Measurements from ENCODE around the gene C10orf71. TPM values are rescaled to one million over a fixed set of nuclear protein-coding genes. Genes with fewer than 3 reads are reported as not detected.

Gene C10orf71
- total RNA-seq, 1 experiment from 2014 or later = 6.6 TPM

- Histone ChIP-seq H3K27me3 (no peaks in the 10 kb centered on the region), H3K4me1 (no peaks in the 10 kb centered on the region), H3K27ac (no peak overlapping the region), H3K9me3 (replicated peaks) (no peaks in the 10 kb centered on the region), H3K4me3 (no peak overlapping the region), H3K36me3 (0 out of 2 replicates have a peak, but pooled peaks cover 3% of the 10 kb centered on the region)
- DNase-seq = no peak
These were observed 12.1 kb downstream of the C10orf71 start for GRCh38 chr10:49310901-49311554.

- no peak overlapping the region for H3K27ac ChIP-seq
- no peaks in the 10 kb centered on the region for H3K9me3 ChIP-seq (replicated peaks)
- 0 out of 2 replicates have a peak, but pooled peaks cover 3% of the 10 kb centered on the region for H3K36me3 ChIP-seq
- H3K4me3 ChIP-seq = no peak overlapping the region
- H3K27me3 ChIP-seq = no peaks in the 10 kb centered on the region
- DNase-seq = no peak
- H3K4me1 ChIP-seq = no peaks in the 10 kb centered on the region
These were observed 12.7 kb downstream of the C10orf71 start for GRCh38 chr10:49311555-49312236.

GRCh38 chr10:49312246-49312869 is 13.4 kb downstream of the C10orf71 start:
- Histone ChIP-seq H3K4me1 (no peaks in the 10 kb centered on the region), H3K27me3 (no peaks in the 10 kb centered on the region), H3K36me3 (0 out of 2 replicates have a peak, but pooled peaks cover 3% of the 10 kb centered on the region), H3K27ac (no peak overlapping the region), H3K4me3 (no peak overlapping the region), H3K9me3 (replicated peaks) (no peaks in the 10 kb centered on the region)
- DNase-seq = no peak

- no peak overlapping the region for H3K4me3 ChIP-seq
- peaks cover 3% of the 10 kb centered on the region; the same call in 1 of the 2 replicates for H3K36me3 ChIP-seq
- no peaks in the 10 kb centered on the region for H3K9me3 ChIP-seq (replicated peaks)
- H3K27me3 ChIP-seq = no peaks in the 10 kb centered on the region
- peaks cover 4% of the 10 kb centered on the region; the same call in 1 of the 2 replicates for H3K4me1 ChIP-seq
- no peak for DNase-seq
- no peak overlapping the region for H3K27ac ChIP-seq
These were observed 14.6 kb downstream of the C10orf71 start for GRCh38 chr10:49313501-49314070.

- H3K4me1 ChIP-seq = peaks cover 7% of the 10 kb centered on the region
- no peaks in the 10 kb centered on the region for H3K27me3 ChIP-seq
- H3K36me3 ChIP-seq = peaks cover 3% of the 10 kb centered on the region; the same call in 1 of the 2 replicates
- no peak overlapping the region for H3K4me3 ChIP-seq
- H3K9me3 ChIP-seq (replicated peaks) = no peaks in the 10 kb centered on the region
- no peak for DNase-seq
- H3K27ac ChIP-seq = no peak overlapping the region
These were observed 15.8 kb downstream of the C10orf71 start for GRCh38 chr10:49314806-49315205.

- no peak for DNase-seq
- Histone ChIP-seq H3K9me3 (replicated peaks) (no peaks in the 10 kb centered on the region), H3K27ac (no peak overlapping the region), H3K4me3 (no peak overlapping the region), H3K36me3 (peaks cover 5% of the 10 kb centered on the region), H3K4me1 (peaks cover 34% of the 10 kb centered on the region), H3K27me3 (no peaks in the 10 kb centered on the region)
These were observed 19.1 kb downstream of the C10orf71 start for GRCh38 chr10:49318028-49318427.

- H3K27me3 ChIP-seq = no peaks in the 10 kb centered on the region
- DNase-seq = no peak
- peaks cover 13% of the 10 kb centered on the region for H3K36me3 ChIP-seq
- H3K4me1 ChIP-seq = peaks cover 34% of the 10 kb centered on the region
- H3K27ac ChIP-seq = no peak overlapping the region
- no peaks in the 10 kb centered on the region for H3K9me3 ChIP-seq (replicated peaks)
- H3K4me3 ChIP-seq = no peak overlapping the region
These were observed 19.8 kb downstream of the C10orf71 start for GRCh38 chr10:49318755-49319154.

GRCh38 chr10:49319206-49319605 is 20.2 kb downstream of the C10orf71 start:
- no peak overlapping the region for H3K27ac ChIP-seq
- peaks cover 17% of the 10 kb centered on the region for H3K36me3 ChIP-seq

GRCh38 chr10:49320191-49320590 is 21.2 kb downstream of the C10orf71 start:
- H3K27ac ChIP-seq = peak overlapping the region; percentile 95
- H3K9me3 ChIP-seq (replicated peaks) = no peaks in the 10 kb centered on the region
- peak in 1 of 2 experiments; percentile 37 for DNase-seq

More at GRCh38 chr10:49319206-49319605, 20.2 kb downstream of the C10orf71 start:
- Histone ChIP-seq H3K4me3 (no peak overlapping the region), H3K9me3 (replicated peaks) (no peaks in the 10 kb centered on the region), H3K27me3 (no peaks in the 10 kb centered on the region), H3K4me1 (peaks cover 34% of the 10 kb centered on the region)
- DNase-seq = no peak

GRCh38 chr10:49321021-49321420 is 22.1 kb downstream of the C10orf71 start:
- no peaks in the 10 kb centered on the region for H3K9me3 ChIP-seq (replicated peaks)
- H3K36me3 ChIP-seq = peaks cover 23% of the 10 kb centered on the region
- H3K4me1 ChIP-seq = peaks cover 34% of the 10 kb centered on the region
- peak; percentile 72 to 92 for DNase-seq
- peak overlapping the region; percentile 95 for H3K27ac ChIP-seq
- H3K27me3 ChIP-seq = no peaks in the 10 kb centered on the region
- H3K4me3 ChIP-seq = no peak overlapping the region

More at GRCh38 chr10:49320191-49320590, 21.2 kb downstream of the C10orf71 start:
- Histone ChIP-seq H3K4me3 (no peak overlapping the region), H3K36me3 (peaks cover 22% of the 10 kb centered on the region), H3K27me3 (no peaks in the 10 kb centered on the region), H3K4me1 (peaks cover 34% of the 10 kb centered on the region)

- Histone ChIP-seq H3K4me3 (no peak overlapping the region), H3K27ac (peak overlapping the region; percentile 95), H3K4me1 (peaks cover 34% of the 10 kb centered on the region), H3K36me3 (peaks cover 23% of the 10 kb centered on the region), H3K27me3 (no peaks in the 10 kb centered on the region), H3K9me3 (replicated peaks) (no peaks in the 10 kb centered on the region)
- no peak for DNase-seq
These were observed 23.6 kb downstream of the C10orf71 start for GRCh38 chr10:49322371-49323170.

- H3K4me1 ChIP-seq = peaks cover 33% of the 10 kb centered on the region
- no peaks in the 10 kb centered on the region for H3K9me3 ChIP-seq (replicated peaks)
- H3K36me3 ChIP-seq = peaks cover 23% of the 10 kb centered on the region
- no peak overlapping the region for H3K4me3 ChIP-seq
- H3K27ac ChIP-seq = no peak overlapping the region
- H3K27me3 ChIP-seq = no peaks in the 10 kb centered on the region
- no peak for DNase-seq
These were observed 24.4 kb downstream of the C10orf71 start for GRCh38 chr10:49323171-49323895.

- H3K4me1 ChIP-seq = peaks cover 28% of the 10 kb centered on the region
- no peaks in the 10 kb centered on the region for H3K27me3 ChIP-seq
- H3K27ac ChIP-seq = no peak overlapping the region
- H3K4me3 ChIP-seq = no peak overlapping the region
- H3K36me3 ChIP-seq = peaks cover 23% of the 10 kb centered on the region
- no peak for DNase-seq
- H3K9me3 ChIP-seq (replicated peaks) = no peaks in the 10 kb centered on the region
These were observed 24.9 kb downstream of the C10orf71 start for GRCh38 chr10:49323896-49324270.

GRCh38 chr10:49324711-49325110 is 25.7 kb downstream of the C10orf71 start:
- peaks cover 23% of the 10 kb centered on the region for H3K36me3 ChIP-seq
- H3K4me3 ChIP-seq = no peak overlapping the region
- peaks cover 28% of the 10 kb centered on the region for H3K4me1 ChIP-seq
- no peaks in the 10 kb centered on the region for H3K9me3 ChIP-seq (replicated peaks)
- no peak overlapping the region for H3K27ac ChIP-seq
- no peaks in the 10 kb centered on the region for H3K27me3 ChIP-seq
- DNase-seq = no peak

All from SJCRH30 (cell line).